ENCODE results near the gene BPTF.
"Not testable (repeated sequence)": the region's sequence is repeated elsewhere in the genome, so short reads cannot be mapped to it uniquely, and the experiment has no call there.

The BPTF gene

DNA sequence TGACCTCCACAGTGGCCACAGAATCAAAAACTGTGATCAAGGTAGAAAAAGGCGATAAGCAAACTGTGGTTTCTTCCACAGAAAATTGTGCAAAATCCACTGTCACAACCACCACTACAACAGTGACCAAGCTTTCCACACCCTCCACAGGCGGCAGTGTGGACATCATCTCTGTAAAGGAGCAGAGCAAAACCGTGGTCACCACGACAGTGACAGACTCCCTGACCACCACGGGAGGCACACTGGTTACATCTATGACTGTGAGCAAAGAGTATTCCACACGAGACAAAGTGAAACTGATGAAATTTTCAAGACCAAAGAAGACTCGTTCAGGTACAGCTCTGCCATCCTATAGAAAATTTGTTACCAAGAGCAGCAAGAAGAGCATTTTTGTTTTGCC, 87.4 kb downstream of the BPTF start:
- Histone ChIP-seq H3K23ac (ENCODE audit: low read length) (no peak overlapping the region), H3K18ac (ENCODE audit: low read length) (no peak overlapping the region), H3K79me1 (ENCODE audit: low read length) (peaks cover 9% of the 10 kb centered on the region), H3K4me1 (ENCODE audit: control insufficient read depth, low read depth, low read length) (no peaks in the 10 kb centered on the region), H3K9ac (ENCODE audit: low read length) (no peak overlapping the region), H4K8ac (ENCODE audit: low read depth, low read length) (no peak overlapping the region), H2BK15ac (replicated peaks; ENCODE audit: low read depth) (no peak overlapping the region), H3K4me2 (ENCODE audit: low read length) (no peak overlapping the region), H4K5ac (ENCODE audit: low read length) (no peak overlapping the region), H2BK5ac (ENCODE audit: low read length) (no peak overlapping the region), H3K27me3 (ENCODE audit: insufficient read depth, low read length, poor library complexity) (no peaks in the 10 kb centered on the region), H3K27ac (ENCODE audit: low read depth, low read length) (no peak overlapping the region), H2AK5ac (ENCODE audit: low read length) (no peak overlapping the region), H3K4ac (ENCODE audit: low read depth, low read length) (no peak overlapping the region), H3K56ac (ENCODE audit: low read length) (no peak overlapping the region), H2BK120ac (ENCODE audit: low read depth, low read length) (no peak overlapping the region), H3K36me3 (ENCODE audit: control insufficient read depth, insufficient read depth, low read length) (no peaks in the 10 kb centered on the region), H3K4me3 (ENCODE audit: low read length) (no peak overlapping the region), H3K79me2 (ENCODE audit: control insufficient read depth, insufficient read depth, low read length) (no peaks in the 10 kb centered on the region)
- no CpG with 5 or more reads among the region's 7 CpGs for WGBS (ENCODE audit: extremely low coverage, insufficient coverage, low lambda C conversion rate)
- no peak for DNase-seq

DNA sequence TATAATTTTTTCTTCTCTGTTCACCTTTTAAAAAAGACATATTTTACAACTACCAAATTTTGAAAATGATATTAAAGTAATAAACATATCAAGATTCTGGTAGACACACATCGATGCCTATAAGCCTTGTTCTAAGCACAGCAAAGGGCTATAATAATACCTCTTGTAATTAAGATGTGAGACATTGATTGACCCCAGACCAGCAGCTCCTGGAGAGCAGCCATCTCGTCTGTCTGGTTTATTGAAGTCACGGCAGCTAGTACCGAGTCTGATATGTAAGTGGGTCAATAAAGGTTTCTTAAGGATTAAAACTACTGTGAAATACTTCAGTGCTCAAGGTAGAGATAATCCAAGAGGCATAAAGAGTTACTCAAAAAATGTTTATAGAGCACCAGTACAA, 94.9 kb downstream of the BPTF start:
- Histone ChIP-seq H3K79me1 (ENCODE audit: low read length) (peaks cover 4% of the 10 kb centered on the region), H3K4ac (ENCODE audit: low read depth, low read length) (no peak overlapping the region), H4K8ac (ENCODE audit: low read depth, low read length) (no peak overlapping the region), H3K4me2 (ENCODE audit: low read length) (no peak overlapping the region), H3K27me3 (ENCODE audit: insufficient read depth, low read length, poor library complexity) (no peaks in the 10 kb centered on the region), H3K9ac (ENCODE audit: low read length) (no peak overlapping the region), H2BK5ac (ENCODE audit: low read length) (no peak overlapping the region), H2BK15ac (replicated peaks; ENCODE audit: low read depth) (no peak overlapping the region), H2BK120ac (ENCODE audit: low read depth, low read length) (no peak overlapping the region), H3K23ac (ENCODE audit: low read length) (no peak overlapping the region), H3K27ac (ENCODE audit: low read depth, low read length) (no peak overlapping the region), H3K36me3 (ENCODE audit: control insufficient read depth, insufficient read depth, low read length) (peaks cover 4% of the 10 kb centered on the region), H3K56ac (ENCODE audit: low read length) (no peak overlapping the region), H4K5ac (ENCODE audit: low read length) (no peak overlapping the region), H3K4me3 (ENCODE audit: low read length) (no peak overlapping the region), H3K18ac (ENCODE audit: low read length) (no peak overlapping the region), H3K79me2 (ENCODE audit: control insufficient read depth, insufficient read depth, low read length) (no peaks in the 10 kb centered on the region), H2AK5ac (ENCODE audit: low read length) (no peak overlapping the region), H3K4me1 (ENCODE audit: control insufficient read depth, low read depth, low read length) (no peaks in the 10 kb centered on the region)
- no peak for DNase-seq
- no CpG with 5 or more reads among the region's 4 CpGs for WGBS (ENCODE audit: extremely low coverage, insufficient coverage, low lambda C conversion rate)

DNA sequence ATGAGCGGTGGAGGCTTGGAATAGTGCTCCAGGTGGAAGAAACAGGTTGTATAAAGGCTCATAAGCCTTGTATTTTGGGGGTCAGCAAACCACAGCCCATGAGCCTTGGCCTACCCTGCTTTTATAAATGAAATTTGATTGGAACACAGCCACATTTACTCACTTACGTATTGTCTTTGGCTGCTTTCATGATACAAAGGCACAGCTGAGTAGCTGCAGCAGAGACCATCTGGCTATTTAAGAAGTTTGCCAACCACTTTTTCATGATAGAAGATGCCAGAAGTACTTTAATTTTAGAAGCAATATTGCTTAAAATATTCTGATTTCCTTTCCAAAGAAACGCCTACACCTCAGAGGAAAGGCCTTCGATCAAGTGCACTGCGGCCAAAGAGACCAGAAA, 97.2 kb downstream of the BPTF start:
- WGBS (ENCODE audit: extremely low coverage, insufficient coverage, low lambda C conversion rate) = no CpG with 5 or more reads among the region's 5 CpGs
- Histone ChIP-seq H4K5ac (ENCODE audit: low read length) (no peak overlapping the region), H3K9ac (ENCODE audit: low read length) (no peak overlapping the region), H3K27ac (ENCODE audit: low read depth, low read length) (no peak overlapping the region), H3K23ac (ENCODE audit: low read length) (no peak overlapping the region), H2BK120ac (ENCODE audit: low read depth, low read length) (no peak overlapping the region), H3K36me3 (ENCODE audit: control insufficient read depth, insufficient read depth, low read length) (peaks cover 4% of the 10 kb centered on the region), H2BK15ac (replicated peaks; ENCODE audit: low read depth) (no peak overlapping the region), H3K4me1 (ENCODE audit: control insufficient read depth, low read depth, low read length) (no peaks in the 10 kb centered on the region), H3K4me2 (ENCODE audit: low read length) (no peak overlapping the region), H3K56ac (ENCODE audit: low read length) (no peak overlapping the region), H2BK5ac (ENCODE audit: low read length) (no peak overlapping the region), H3K79me1 (ENCODE audit: low read length) (no peaks in the 10 kb centered on the region), H3K27me3 (ENCODE audit: insufficient read depth, low read length, poor library complexity) (no peaks in the 10 kb centered on the region), H2AK5ac (ENCODE audit: low read length) (no peak overlapping the region), H3K18ac (ENCODE audit: low read length) (no peak overlapping the region), H3K79me2 (ENCODE audit: control insufficient read depth, insufficient read depth, low read length) (no peaks in the 10 kb centered on the region), H3K4me3 (ENCODE audit: low read length) (no peak overlapping the region), H3K4ac (ENCODE audit: low read depth, low read length) (no peak overlapping the region), H4K8ac (ENCODE audit: low read depth, low read length) (no peak overlapping the region)
- DNase-seq = no peak

DNA sequence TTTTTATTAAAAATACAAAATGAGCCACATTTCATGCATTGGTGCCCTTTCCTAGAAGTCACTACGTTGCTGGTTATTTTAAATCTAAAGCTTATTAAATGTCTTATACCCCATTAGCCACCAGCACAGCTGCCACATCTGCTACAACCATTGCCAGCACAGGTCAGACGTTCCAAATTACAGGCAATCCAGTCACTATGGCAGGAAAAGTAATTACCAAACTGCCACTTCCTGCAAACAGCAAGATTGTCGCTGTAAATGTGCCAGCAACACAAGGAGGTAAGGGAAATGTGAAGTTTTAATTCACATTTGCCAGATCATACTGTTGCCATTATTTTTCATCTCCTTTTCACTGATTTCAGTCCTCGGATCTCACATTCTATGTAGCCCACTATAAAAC, 103.5 kb downstream of the BPTF start:
- H3K27me3 ChIP-seq (ENCODE audit: insufficient read depth, low read length, poor library complexity); DNase-seq; H3K79me1 ChIP-seq (ENCODE audit: low read length); H3K4ac ChIP-seq (ENCODE audit: low read depth, low read length); H2BK120ac ChIP-seq (ENCODE audit: low read depth, low read length); H3K18ac ChIP-seq (ENCODE audit: low read length); H4K5ac ChIP-seq (ENCODE audit: low read length); H3K56ac ChIP-seq (ENCODE audit: low read length); H2BK5ac ChIP-seq (ENCODE audit: low read length); H2BK15ac ChIP-seq (replicated peaks; ENCODE audit: low read depth); H3K4me1 ChIP-seq (ENCODE audit: control insufficient read depth, low read depth, low read length); H4K8ac ChIP-seq (ENCODE audit: low read depth, low read length); H3K23ac ChIP-seq (ENCODE audit: low read length); H3K27ac ChIP-seq (ENCODE audit: low read depth, low read length); H3K4me3 ChIP-seq (ENCODE audit: low read length); H3K9ac ChIP-seq (ENCODE audit: low read length); H3K4me2 ChIP-seq (ENCODE audit: low read length); H3K79me2 ChIP-seq (ENCODE audit: control insufficient read depth, insufficient read depth, low read length); H2AK5ac ChIP-seq (ENCODE audit: low read length); H3K36me3 ChIP-seq (ENCODE audit: control insufficient read depth, insufficient read depth, low read length): not testable (repeated sequence)
- WGBS (ENCODE audit: extremely low coverage, insufficient coverage, low lambda C conversion rate) = no CpG with 5 or more reads among the region's 4 CpGs

DNA sequence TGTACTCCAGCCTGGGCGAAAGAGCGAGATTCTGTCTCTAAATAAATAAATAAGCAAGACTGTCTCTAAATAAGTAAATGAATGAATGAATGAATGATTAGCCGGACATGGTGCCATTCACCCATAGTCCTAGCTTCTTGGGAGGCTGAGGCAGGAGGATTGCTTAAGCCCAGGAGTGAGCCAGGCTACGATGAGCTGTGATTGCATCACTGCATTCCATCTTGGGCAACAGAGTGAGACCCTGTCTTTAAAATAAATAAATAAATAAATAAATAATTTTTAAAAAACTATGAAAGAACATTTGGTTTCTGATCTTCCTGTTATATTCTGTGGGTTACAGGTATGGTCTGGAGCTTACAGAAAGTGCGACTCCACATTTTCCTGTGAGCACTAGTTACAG, 105.9 kb downstream of the BPTF start:
- Histone ChIP-seq H4K8ac (ENCODE audit: low read depth, low read length) (no peak overlapping the region), H2BK15ac (replicated peaks; ENCODE audit: low read depth) (no peak overlapping the region), H3K56ac (ENCODE audit: low read length) (no peak overlapping the region), H3K23ac (ENCODE audit: low read length) (no peak overlapping the region), H3K18ac (ENCODE audit: low read length) (no peak overlapping the region), H3K4ac (ENCODE audit: low read depth, low read length) (no peak overlapping the region), H4K5ac (ENCODE audit: low read length) (no peak overlapping the region), H2BK5ac (ENCODE audit: low read length) (no peak overlapping the region), H3K79me1 (ENCODE audit: low read length) (no peaks in the 10 kb centered on the region), H3K4me3 (ENCODE audit: low read length) (no peak overlapping the region), H3K9ac (ENCODE audit: low read length) (no peak overlapping the region), H3K4me1 (ENCODE audit: control insufficient read depth, low read depth, low read length) (no peaks in the 10 kb centered on the region), H3K4me2 (ENCODE audit: low read length) (no peak overlapping the region), H3K79me2 (ENCODE audit: control insufficient read depth, insufficient read depth, low read length) (no peaks in the 10 kb centered on the region), H2AK5ac (ENCODE audit: low read length) (no peak overlapping the region), H3K27me3 (ENCODE audit: insufficient read depth, low read length, poor library complexity) (no peaks in the 10 kb centered on the region), H2BK120ac (ENCODE audit: low read depth, low read length) (no peak overlapping the region), H3K36me3 (ENCODE audit: control insufficient read depth, insufficient read depth, low read length) (peaks cover 2% of the 10 kb centered on the region), H3K27ac (ENCODE audit: low read depth, low read length) (no peak overlapping the region)
- no peak for DNase-seq
- WGBS (ENCODE audit: extremely low coverage, insufficient coverage, low lambda C conversion rate) = no CpG with 5 or more reads among the region's 5 CpGs

DNA sequence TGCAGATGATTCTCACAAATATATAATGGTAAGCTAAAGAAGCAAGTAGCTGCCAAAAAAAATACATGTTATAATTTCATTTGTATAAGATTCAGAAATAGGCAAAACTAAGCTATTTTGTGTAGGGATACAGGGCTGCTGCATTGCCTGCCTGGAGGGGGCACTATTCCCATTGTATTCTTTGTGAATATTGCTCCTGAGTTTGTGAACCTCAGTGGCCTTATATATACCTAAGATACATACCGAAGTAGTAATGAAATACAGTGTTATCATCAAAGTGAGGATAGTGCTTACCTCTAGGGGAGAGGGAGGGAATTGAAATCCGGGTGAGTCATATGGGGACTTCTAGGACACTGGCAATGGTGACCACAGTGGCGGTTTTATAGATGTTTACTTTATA, 117.5 kb downstream of the BPTF start:
- Histone ChIP-seq H4K5ac (ENCODE audit: low read length) (no peak overlapping the region), H3K23ac (ENCODE audit: low read length) (no peak overlapping the region), H2BK5ac (ENCODE audit: low read length) (no peak overlapping the region), H3K27ac (ENCODE audit: low read depth, low read length) (no peak overlapping the region), H3K79me2 (ENCODE audit: control insufficient read depth, insufficient read depth, low read length) (no peaks in the 10 kb centered on the region), H2BK120ac (ENCODE audit: low read depth, low read length) (no peak overlapping the region), H3K4ac (ENCODE audit: low read depth, low read length) (no peak overlapping the region), H3K4me2 (ENCODE audit: low read length) (no peak overlapping the region), H3K79me1 (ENCODE audit: low read length) (no peaks in the 10 kb centered on the region), H3K4me1 (ENCODE audit: control insufficient read depth, low read depth, low read length) (no peaks in the 10 kb centered on the region), H2BK15ac (replicated peaks; ENCODE audit: low read depth) (no peak overlapping the region), H4K8ac (ENCODE audit: low read depth, low read length) (no peak overlapping the region), H2AK5ac (ENCODE audit: low read length) (no peak overlapping the region), H3K56ac (ENCODE audit: low read length) (no peak overlapping the region), H3K36me3 (ENCODE audit: control insufficient read depth, insufficient read depth, low read length) (peaks cover 15% of the 10 kb centered on the region), H3K4me3 (ENCODE audit: low read length) (no peak overlapping the region), H3K27me3 (ENCODE audit: insufficient read depth, low read length, poor library complexity) (no peaks in the 10 kb centered on the region), H3K18ac (ENCODE audit: low read length) (no peak overlapping the region), H3K9ac (ENCODE audit: low read length) (no peak overlapping the region)
- WGBS (ENCODE audit: extremely low coverage, insufficient coverage, low lambda C conversion rate) = no CpG with 5 or more reads among the region's 3 CpGs
- DNase-seq = peak; percentile 34
